GM23338 (cell line): ENCODE measurements around the gene CNGB1. TPM values are rescaled to one million over a fixed set of nuclear protein-coding genes. Genes with fewer than 3 reads are reported as not detected.

ENCODE experiments used
- ATAC-seq: fragments of 200-7000 bp; cut with Tn5 transposase; 3 replicates; pipeline ENCODE4 v1.9.1; 2020
- DNase-seq: peaks from one replicate; pipeline ENCODE4 v3.0.0-alpha.2; 2015; ENCODE audit warnings: low spot score
- H2AFZ ChIP-seq: fragments of 200-600 bp; sonication (generic); 2 replicates; pipeline ENCODE4 v1.8.0; 2016; ENCODE audit warnings: antibody characterized with exemption, mild to moderate bottlenecking, moderate library complexity
- H3F3A ChIP-seq: fragments of 200-600 bp; sonication (generic); replicated peaks from 2 replicates; pipeline ENCODE4 v1.8.0; 2017; ENCODE audit warnings: antibody characterized with exemption, mixed run types, low read depth
- H3K27ac ChIP-seq: fragments of 200-600 bp; sonication (generic); 2 replicates; pipeline ENCODE4 v1.6.1; 2016; ENCODE audit warnings: low read depth
- H3K27me3 ChIP-seq: fragments of 200-600 bp; sonication (generic); 2 replicates; pipeline ENCODE4 v1.8.0; 2016; ENCODE audit warnings: mild to moderate bottlenecking, mixed run types, moderate library complexity; ENCODE audit not compliant: insufficient read depth
- H3K36me3 ChIP-seq: fragments of 200-600 bp; sonication (generic); 2 replicates; pipeline ENCODE4 v1.8.0; 2016; ENCODE audit warnings: mild to moderate bottlenecking; ENCODE audit not compliant: insufficient read depth
- H3K4me1 ChIP-seq: fragments of 200-600 bp; sonication (generic); 2 replicates; pipeline ENCODE4 v1.8.0; 2016; ENCODE audit warnings: mild to moderate bottlenecking, moderate library complexity; ENCODE audit not compliant: insufficient read depth
- H3K4me2 ChIP-seq: fragments of 200-600 bp; sonication (generic); 2 replicates; pipeline ENCODE4 v1.7.1; 2017; ENCODE audit warnings: mixed run types
- H3K4me3 ChIP-seq: fragments of 200-600 bp; sonication (generic); 2 replicates; pipeline ENCODE4 v1.6.1; 2016; ENCODE audit warnings: mixed run types
- H3K79me2 ChIP-seq: fragments of 200-600 bp; sonication (generic); replicated peaks from 2 replicates; pipeline ENCODE4 v1.8.0; 2017; ENCODE audit warnings: mild to moderate bottlenecking; ENCODE audit not compliant: insufficient read depth
- H3K9me2 ChIP-seq: fragments of 200-600 bp; sonication (generic); 2 replicates; pipeline ENCODE4 v1.8.0; 2017; ENCODE audit not compliant: insufficient read depth
- H4K20me1 ChIP-seq: fragments of 200-600 bp; sonication (generic); replicated peaks from 2 replicates; pipeline ENCODE4 v1.8.0; 2017; ENCODE audit warnings: mild to moderate bottlenecking; ENCODE audit not compliant: insufficient read depth
- H3K27ac Mint-ChIP-seq: 2 replicates; pipeline ENCODE4 v1.8.0; 2020; ENCODE audit warnings: inconsistent platforms, mild to moderate bottlenecking, moderate library complexity, mixed read lengths
- H3K27me3 Mint-ChIP-seq: 3 replicates; pipeline ENCODE4 v1.8.0; 2022; ENCODE audit warnings: low read depth, mild to moderate bottlenecking, moderate library complexity, mixed read lengths, inconsistent platforms; ENCODE audit not compliant: insufficient read depth, poor library complexity
- H3K36me3 Mint-ChIP-seq: 3 replicates; pipeline ENCODE4 v1.8.0; 2021; ENCODE audit warnings: low read depth, mild to moderate bottlenecking, inconsistent platforms, moderate library complexity, mixed read lengths
- H3K4me1 Mint-ChIP-seq: 3 replicates; pipeline ENCODE4 v1.8.0; 2020; ENCODE audit warnings: mild to moderate bottlenecking, inconsistent platforms, mixed read lengths
- H3K4me3 Mint-ChIP-seq: 3 replicates; pipeline ENCODE4 v1.8.0; 2021; ENCODE audit warnings: moderate library complexity, mild to moderate bottlenecking, inconsistent platforms, mixed read lengths
- H3K9me3 Mint-ChIP-seq: 3 replicates; pipeline ENCODE4 v1.8.0; 2020; ENCODE audit warnings: moderate library complexity, mild to moderate bottlenecking, inconsistent platforms, mixed read lengths
- EZH2 ChIP-seq: fragments of 200-600 bp; sonication (generic); IDR thresholded peaks from one replicate; pipeline ENCODE4 v1.8.0; 2017; ENCODE audit warnings: antibody characterized with exemption, mild to moderate bottlenecking, low read depth; ENCODE audit not compliant: unreplicated experiment
- EZH2phosphoT487 ChIP-seq: fragments of 200-600 bp; sonication (generic); IDR thresholded peaks from one replicate; pipeline ENCODE4 v1.8.1; 2018; ENCODE audit warnings: antibody characterized with exemption; ENCODE audit not compliant: unreplicated experiment
- NANOG ChIP-seq: IDR thresholded peaks from 2 replicates; pipeline ENCODE4 v1.6.1; 2016; ENCODE audit warnings: antibody characterized with exemption, borderline replicate concordance
- POLR2AphosphoS5 ChIP-seq: IDR thresholded peaks from 2 replicates; pipeline ENCODE4 v1.6.1; 2016; ENCODE audit warnings: antibody characterized with exemption, low read depth
- STAT1 ChIP-seq: IDR thresholded peaks from one replicate; pipeline ENCODE4 v1.6.1; 2016; ENCODE audit warnings: antibody characterized with exemption; ENCODE audit not compliant: unreplicated experiment
- ZNF114 ChIP-seq: fragments of 250-450 bp; sonication (Bioruptor Pico); IDR thresholded peaks from 2 replicates; pipeline ENCODE4 v1.5.0; 2020; ENCODE audit warnings: mild to moderate bottlenecking, moderate library complexity
- ZNF331 ChIP-seq: fragments of 250-450 bp; sonication (Bioruptor Pico); IDR thresholded peaks from 2 replicates; pipeline ENCODE4 v1.5.0; 2020; ENCODE audit warnings: low read depth, mild to moderate bottlenecking, moderate library complexity
- polyA plus RNA-seq: library from polyadenylated mRNA; unstranded; fragments of >200 nt; fragmentation: Nextera tagmentation; extraction: Ambion mirVana; gene quantifications from 2 replicates; pipeline ENCODE4 v1.2.1, GENCODE V29; 2016
- total RNA-seq: library from RNA; depleted of rRNA; stranded (reverse); fragments of >200 nt; shearing (Covaris generic); gene quantifications from 2 replicates; pipeline ENCODE4 v1.2.3, GENCODE V29; 2014
- TF ChIP-seq, protein P1 (sequence below), 2 experiments: fragments of 200-600 bp in 1 of 2; sonication (generic) in 1 of 2; conservative IDR thresholded peaks; 2 replicates each; pipeline versions ENCODE4 v1.5.1 to v1.6.1; 2016 to 2017; ENCODE audit warnings: antibody characterized with exemption in 2 of 2, low read depth in 2 of 2, mild to moderate bottlenecking in 2 of 2, moderate library complexity in 1 of 2
- TF ChIP-seq, protein P2 (sequence below): IDR thresholded peaks from one replicate; pipeline ENCODE4 v1.6.1; 2018; ENCODE audit warnings: antibody characterized with exemption; ENCODE audit not compliant: unreplicated experiment
- TF ChIP-seq, protein P3 (sequence below): fragments of 250-450 bp; sonication (Bioruptor Pico); IDR thresholded peaks from 2 replicates; pipeline ENCODE4 v1.5.0; 2020; ENCODE audit warnings: mild to moderate bottlenecking, moderate library complexity

The CNGB1 gene
- total and polyA plus RNA-seq, 2 experiments from 2014 or later = not detected

DNA sequence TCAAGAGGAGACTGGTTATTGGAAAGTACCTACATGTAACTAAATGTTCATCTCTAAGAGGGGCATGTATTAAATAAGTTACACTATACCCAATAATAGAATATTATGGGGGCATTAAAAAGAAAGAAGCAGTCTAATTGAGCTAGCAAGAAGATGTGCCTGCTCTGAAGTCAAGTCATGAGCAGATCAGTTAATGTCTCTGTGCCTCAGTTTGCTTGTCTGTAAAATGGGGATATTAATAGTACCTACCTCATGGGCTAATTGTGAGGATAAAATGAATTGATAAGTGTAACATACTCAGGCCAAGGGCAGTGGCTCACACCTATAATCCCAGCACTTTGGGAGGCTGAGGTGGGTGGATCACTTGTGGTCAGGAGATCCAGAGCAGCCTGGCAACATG lies 3.0 kb downstream of the CNGB1 start (continued):
- TF ChIP-seq, protein P1, sequence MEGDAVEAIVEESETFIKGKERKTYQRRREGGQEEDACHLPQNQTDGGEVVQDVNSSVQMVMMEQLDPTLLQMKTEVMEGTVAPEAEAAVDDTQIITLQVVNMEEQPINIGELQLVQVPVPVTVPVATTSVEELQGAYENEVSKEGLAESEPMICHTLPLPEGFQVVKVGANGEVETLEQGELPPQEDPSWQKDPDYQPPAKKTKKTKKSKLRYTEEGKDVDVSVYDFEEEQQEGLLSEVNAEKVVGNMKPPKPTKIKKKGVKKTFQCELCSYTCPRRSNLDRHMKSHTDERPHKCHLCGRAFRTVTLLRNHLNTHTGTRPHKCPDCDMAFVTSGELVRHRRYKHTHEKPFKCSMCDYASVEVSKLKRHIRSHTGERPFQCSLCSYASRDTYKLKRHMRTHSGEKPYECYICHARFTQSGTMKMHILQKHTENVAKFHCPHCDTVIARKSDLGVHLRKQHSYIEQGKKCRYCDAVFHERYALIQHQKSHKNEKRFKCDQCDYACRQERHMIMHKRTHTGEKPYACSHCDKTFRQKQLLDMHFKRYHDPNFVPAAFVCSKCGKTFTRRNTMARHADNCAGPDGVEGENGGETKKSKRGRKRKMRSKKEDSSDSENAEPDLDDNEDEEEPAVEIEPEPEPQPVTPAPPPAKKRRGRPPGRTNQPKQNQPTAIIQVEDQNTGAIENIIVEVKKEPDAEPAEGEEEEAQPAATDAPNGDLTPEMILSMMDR (conservative IDR thresholded peaks at IDR 0.05; ENCODE audit: low read depth in 2 of 2) = no peak
- no peak for TF ChIP-seq ZNF331 (CRISPR knock-in tag)

DNA sequence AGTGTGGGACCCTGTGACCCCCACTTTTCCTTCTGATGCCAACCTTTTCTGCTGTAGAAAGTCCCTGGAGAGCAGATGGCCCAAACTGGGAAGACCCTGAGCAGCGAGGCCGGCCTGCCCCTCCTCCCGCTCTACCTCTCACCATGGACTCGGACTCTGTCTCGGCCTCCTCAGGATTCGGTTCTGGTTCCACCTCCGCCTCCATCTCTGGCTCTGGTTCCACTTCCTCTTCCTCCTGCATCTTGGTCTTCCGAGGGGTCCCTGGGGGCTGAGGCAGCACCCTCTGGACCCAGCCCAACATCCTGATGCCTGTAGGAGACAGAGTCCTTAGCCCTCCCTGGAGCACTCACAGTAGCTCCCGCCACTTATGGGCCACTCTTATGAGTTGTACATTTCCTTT lies 3.9 kb downstream of the CNGB1 start:
- Histone ChIP-seq H3F3A (0 out of 2 replicates have a peak, but pooled peaks cover 2% of the 10 kb centered on the region), H3K79me2 (no peaks in the 10 kb centered on the region), H3K27me3 (no peaks in the 10 kb centered on the region), H2AFZ (no peak overlapping the region), H3K9me2 (no peaks in the 10 kb centered on the region), H3K36me3 (no peaks in the 10 kb centered on the region), H3K4me3 (no peak overlapping the region), H3K4me2 (no peak overlapping the region), H3K27ac (no peak overlapping the region), H4K20me1 (no peaks in the 10 kb centered on the region), H3K4me1 (no peaks in the 10 kb centered on the region)
- ATAC-seq (no peak), DNase-seq (no peak)
- peaks cover 3% of the 10 kb centered on the region; the same call in 2 of the 3 replicates for H3K4me1 Mint-ChIP-seq
- no peaks in the 10 kb centered on the region for H3K36me3 Mint-ChIP-seq
- peaks cover 8% of the 10 kb centered on the region for H3K27me3 Mint-ChIP-seq
- no peaks in the 10 kb centered on the region for H3K9me3 Mint-ChIP-seq
- H3K4me3 Mint-ChIP-seq = no peak overlapping the region
- H3K27ac Mint-ChIP-seq = no peak overlapping the region
- TF ChIP-seq STAT1 = no peak
- no peak for TF ChIP-seq EZH2phosphoT487
- TF ChIP-seq ZNF114 (CRISPR knock-in tag) = no peak
- no peak for TF ChIP-seq POLR2AphosphoS5
- TF ChIP-seq, protein P1 (conservative IDR thresholded peaks at IDR 0.05; ENCODE audit: low read depth in 2 of 2) = no peak
- TF ChIP-seq, protein P2, sequence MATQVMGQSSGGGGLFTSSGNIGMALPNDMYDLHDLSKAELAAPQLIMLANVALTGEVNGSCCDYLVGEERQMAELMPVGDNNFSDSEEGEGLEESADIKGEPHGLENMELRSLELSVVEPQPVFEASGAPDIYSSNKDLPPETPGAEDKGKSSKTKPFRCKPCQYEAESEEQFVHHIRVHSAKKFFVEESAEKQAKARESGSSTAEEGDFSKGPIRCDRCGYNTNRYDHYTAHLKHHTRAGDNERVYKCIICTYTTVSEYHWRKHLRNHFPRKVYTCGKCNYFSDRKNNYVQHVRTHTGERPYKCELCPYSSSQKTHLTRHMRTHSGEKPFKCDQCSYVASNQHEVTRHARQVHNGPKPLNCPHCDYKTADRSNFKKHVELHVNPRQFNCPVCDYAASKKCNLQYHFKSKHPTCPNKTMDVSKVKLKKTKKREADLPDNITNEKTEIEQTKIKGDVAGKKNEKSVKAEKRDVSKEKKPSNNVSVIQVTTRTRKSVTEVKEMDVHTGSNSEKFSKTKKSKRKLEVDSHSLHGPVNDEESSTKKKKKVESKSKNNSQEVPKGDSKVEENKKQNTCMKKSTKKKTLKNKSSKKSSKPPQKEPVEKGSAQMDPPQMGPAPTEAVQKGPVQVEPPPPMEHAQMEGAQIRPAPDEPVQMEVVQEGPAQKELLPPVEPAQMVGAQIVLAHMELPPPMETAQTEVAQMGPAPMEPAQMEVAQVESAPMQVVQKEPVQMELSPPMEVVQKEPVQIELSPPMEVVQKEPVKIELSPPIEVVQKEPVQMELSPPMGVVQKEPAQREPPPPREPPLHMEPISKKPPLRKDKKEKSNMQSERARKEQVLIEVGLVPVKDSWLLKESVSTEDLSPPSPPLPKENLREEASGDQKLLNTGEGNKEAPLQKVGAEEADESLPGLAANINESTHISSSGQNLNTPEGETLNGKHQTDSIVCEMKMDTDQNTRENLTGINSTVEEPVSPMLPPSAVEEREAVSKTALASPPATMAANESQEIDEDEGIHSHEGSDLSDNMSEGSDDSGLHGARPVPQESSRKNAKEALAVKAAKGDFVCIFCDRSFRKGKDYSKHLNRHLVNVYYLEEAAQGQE = no peak
- TF ChIP-seq, protein P3, sequence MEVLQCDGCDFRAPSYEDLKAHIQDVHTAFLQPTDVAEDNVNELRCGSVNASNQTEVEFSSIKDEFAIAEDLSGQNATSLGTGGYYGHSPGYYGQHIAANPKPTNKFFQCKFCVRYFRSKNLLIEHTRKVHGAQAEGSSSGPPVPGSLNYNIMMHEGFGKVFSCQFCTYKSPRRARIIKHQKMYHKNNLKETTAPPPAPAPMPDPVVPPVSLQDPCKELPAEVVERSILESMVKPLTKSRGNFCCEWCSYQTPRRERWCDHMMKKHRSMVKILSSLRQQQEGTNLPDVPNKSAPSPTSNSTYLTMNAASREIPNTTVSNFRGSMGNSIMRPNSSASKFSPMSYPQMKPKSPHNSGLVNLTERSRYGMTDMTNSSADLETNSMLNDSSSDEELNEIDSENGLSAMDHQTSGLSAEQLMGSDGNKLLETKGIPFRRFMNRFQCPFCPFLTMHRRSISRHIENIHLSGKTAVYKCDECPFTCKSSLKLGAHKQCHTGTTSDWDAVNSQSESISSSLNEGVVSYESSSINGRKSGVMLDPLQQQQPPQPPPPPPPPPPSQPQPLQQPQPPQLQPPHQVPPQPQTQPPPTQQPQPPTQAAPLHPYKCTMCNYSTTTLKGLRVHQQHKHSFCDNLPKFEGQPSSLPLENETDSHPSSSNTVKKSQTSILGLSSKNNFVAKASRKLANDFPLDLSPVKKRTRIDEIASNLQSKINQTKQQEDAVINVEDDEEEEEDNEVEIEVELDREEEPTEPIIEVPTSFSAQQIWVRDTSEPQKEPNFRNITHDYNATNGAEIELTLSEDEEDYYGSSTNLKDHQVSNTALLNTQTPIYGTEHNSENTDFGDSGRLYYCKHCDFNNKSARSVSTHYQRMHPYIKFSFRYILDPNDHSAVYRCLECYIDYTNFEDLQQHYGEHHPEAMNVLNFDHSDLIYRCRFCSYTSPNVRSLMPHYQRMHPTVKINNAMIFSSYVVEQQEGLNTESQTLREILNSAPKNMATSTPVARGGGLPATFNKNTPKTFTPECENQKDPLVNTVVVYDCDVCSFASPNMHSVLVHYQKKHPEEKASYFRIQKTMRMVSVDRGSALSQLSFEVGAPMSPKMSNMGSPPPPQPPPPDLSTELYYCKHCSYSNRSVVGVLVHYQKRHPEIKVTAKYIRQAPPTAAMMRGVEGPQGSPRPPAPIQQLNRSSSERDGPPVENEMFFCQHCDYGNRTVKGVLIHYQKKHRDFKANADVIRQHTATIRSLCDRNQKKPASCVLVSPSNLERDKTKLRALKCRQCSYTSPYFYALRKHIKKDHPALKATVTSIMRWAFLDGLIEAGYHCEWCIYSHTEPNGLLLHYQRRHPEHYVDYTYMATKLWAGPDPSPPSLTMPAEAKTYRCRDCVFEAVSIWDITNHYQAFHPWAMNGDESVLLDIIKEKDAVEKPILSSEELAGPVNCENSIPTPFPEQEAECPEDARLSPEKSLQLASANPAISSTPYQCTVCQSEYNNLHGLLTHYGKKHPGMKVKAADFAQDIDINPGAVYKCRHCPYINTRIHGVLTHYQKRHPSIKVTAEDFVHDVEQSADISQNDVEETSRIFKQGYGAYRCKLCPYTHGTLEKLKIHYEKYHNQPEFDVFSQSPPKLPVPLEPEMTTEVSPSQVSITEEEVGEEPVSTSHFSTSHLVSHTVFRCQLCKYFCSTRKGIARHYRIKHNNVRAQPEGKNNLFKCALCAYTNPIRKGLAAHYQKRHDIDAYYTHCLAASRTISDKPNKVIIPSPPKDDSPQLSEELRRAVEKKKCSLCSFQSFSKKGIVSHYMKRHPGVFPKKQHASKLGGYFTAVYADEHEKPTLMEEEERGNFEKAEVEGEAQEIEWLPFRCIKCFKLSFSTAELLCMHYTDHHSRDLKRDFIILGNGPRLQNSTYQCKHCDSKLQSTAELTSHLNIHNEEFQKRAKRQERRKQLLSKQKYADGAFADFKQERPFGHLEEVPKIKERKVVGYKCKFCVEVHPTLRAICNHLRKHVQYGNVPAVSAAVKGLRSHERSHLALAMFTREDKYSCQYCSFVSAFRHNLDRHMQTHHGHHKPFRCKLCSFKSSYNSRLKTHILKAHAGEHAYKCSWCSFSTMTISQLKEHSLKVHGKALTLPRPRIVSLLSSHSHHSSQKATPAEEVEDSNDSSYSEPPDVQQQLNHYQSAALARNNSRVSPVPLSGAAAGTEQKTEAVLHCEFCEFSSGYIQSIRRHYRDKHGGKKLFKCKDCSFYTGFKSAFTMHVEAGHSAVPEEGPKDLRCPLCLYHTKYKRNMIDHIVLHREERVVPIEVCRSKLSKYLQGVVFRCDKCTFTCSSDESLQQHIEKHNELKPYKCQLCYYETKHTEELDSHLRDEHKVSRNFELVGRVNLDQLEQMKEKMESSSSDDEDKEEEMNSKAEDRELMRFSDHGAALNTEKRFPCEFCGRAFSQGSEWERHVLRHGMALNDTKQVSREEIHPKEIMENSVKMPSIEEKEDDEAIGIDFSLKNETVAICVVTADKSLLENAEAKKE = no peak
- no peak for TF ChIP-seq NANOG
- no peak for TF ChIP-seq EZH2
